ENCODE data around the gene MID1. TPM values are rescaled to one million over a fixed set of nuclear protein-coding genes. Genes with fewer than 3 reads are reported as not detected.

MID1 gene
- total RNA-seq, 3 donors from 2014 or later = 41.4 to 48.8 (median 48.4) TPM

DNA sequence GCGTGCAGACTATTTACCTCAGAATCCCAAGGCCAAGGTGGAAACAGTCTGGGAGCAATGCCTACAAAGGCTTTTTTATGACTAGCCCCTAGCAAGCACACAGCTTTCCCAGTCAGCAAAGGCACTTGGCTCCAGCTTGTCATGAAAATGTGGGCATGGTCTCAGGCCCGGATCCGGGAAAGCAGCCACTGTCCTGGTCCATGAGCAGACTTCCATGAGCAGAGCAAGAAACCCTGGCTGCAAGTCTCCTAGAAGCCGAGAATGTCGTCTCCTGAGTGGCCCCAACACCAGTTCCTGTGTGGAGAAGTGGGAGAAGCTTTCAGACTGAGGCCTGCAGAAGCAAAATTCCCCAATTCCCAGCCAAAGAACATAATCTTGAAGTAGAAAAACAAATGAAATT, 190.5 kb downstream of the MID1 start:
- DNase-seq (no peak), ATAC-seq (no peak)
- no peaks in the 10 kb centered on the region for H3K9me3 ChIP-seq
- no peak for TF ChIP-seq CTCF (IDR thresholded peaks at IDR 0.05)
- H3K36me3 ChIP-seq (ENCODE audit: low read depth) = no peaks in the 10 kb centered on the region
- no peak overlapping the region for H3K4me3 ChIP-seq
- intact Hi-C loops (cut with DNase I, micrococcal nuclease) = no loop called here
- H3K4me1 ChIP-seq (ENCODE audit: low read depth) = no peaks in the 10 kb centered on the region

- intact Hi-C loops (cut with DNase I, micrococcal nuclease) = no loop called here
- H3K36me3 ChIP-seq (ENCODE audit: low read depth) = no peaks in the 10 kb centered on the region
- ATAC-seq = no peak
These were observed 193.1 kb downstream of the MID1 start for GRCh38 chrX:10427249-10427648.

GRCh38 chrX:10423716-10424115, 196.7 kb downstream of the MID1 start:
- Histone ChIP-seq H3K4me3 (no peak overlapping the region), H3K4me1 (ENCODE audit: low read depth) (no peaks in the 10 kb centered on the region), H3K9me3 (no peaks in the 10 kb centered on the region), H3K36me3 (ENCODE audit: low read depth) (no peaks in the 10 kb centered on the region)
- no peak for TF ChIP-seq CTCF (IDR thresholded peaks at IDR 0.05)
- no peak for ATAC-seq
- intact Hi-C loops (cut with DNase I, micrococcal nuclease) = no loop called here
- no peak for DNase-seq

More at GRCh38 chrX:10427249-10427648, 193.1 kb downstream of the MID1 start:
- TF ChIP-seq CTCF (IDR thresholded peaks at IDR 0.05) = no peak
- H3K4me1 ChIP-seq (ENCODE audit: low read depth) = no peaks in the 10 kb centered on the region
- no peak for DNase-seq
- H3K4me3 ChIP-seq = no peak overlapping the region
- H3K9me3 ChIP-seq = no peaks in the 10 kb centered on the region

- TF ChIP-seq CTCF (IDR thresholded peaks at IDR 0.05) = no peak
- DNase-seq (no peak), ATAC-seq (no peak)
- no peaks in the 10 kb centered on the region for H3K9me3 ChIP-seq
- H3K4me3 ChIP-seq = no peak overlapping the region
- intact Hi-C loops (cut with DNase I, micrococcal nuclease) = no loop called here
- H3K36me3 ChIP-seq (ENCODE audit: low read depth) = no peaks in the 10 kb centered on the region
- H3K4me1 ChIP-seq (ENCODE audit: low read depth) = no peaks in the 10 kb centered on the region
These were observed 200.3 kb downstream of the MID1 start for GRCh38 chrX:10420134-10420533.

GRCh38 chrX:10416424-10416823, 204.0 kb downstream of the MID1 start:
- H3K9me3 ChIP-seq = no peaks in the 10 kb centered on the region
- H3K36me3 ChIP-seq (ENCODE audit: low read depth) = no peaks in the 10 kb centered on the region
- intact Hi-C loops (cut with DNase I, micrococcal nuclease) = no loop called here
- TF ChIP-seq CTCF (IDR thresholded peaks at IDR 0.05) = no peak
- ATAC-seq = no peak
- no peak for DNase-seq
- no peaks in the 10 kb centered on the region for H3K4me1 ChIP-seq (ENCODE audit: low read depth)
- no peak overlapping the region for H3K4me3 ChIP-seq
